ENCODE results near the gene EGFR.

The EGFR gene

DNA sequence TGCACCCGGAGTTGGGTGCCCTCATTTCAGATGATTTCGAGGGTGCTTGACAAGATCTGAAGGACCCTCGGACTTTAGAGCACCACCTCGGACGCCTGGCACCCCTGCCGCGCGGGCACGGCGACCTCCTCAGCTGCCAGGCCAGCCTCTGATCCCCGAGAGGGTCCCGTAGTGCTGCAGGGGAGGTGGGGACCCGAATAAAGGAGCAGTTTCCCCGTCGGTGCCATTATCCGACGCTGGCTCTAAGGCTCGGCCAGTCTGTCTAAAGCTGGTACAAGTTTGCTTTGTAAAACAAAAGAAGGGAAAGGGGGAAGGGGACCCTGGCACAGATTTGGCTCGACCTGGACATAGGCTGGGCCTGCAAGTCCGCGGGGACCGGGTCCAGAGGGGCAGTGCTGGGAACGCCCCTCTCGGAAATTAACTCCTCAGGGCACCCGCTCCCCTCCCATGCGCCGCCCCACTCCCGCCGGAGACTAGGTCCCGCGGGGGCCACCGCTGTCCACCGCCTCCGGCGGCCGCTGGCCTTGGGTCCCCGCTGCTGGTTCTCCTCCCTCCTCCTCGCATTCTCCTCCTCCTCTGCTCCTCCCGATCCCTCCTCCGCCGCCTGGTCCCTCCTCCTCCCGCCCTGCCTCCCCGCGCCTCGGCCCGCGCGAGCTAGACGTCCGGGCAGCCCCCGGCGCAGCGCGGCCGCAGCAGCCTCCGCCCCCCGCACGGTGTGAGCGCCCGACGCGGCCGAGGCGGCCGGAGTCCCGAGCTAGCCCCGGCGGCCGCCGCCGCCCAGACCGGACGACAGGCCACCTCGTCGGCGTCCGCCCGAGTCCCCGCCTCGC is at the start of gene EGFR:
TSS of gene EGFR (plus strand) at position 657 of the 830 bp plus-strand sequence. CDS start 261 bp downstream, outside the sequence.
- FAIRE-seq: no peak
- DNase-seq (ENCODE audit: insufficient read length, low spot score): no peak

DNA sequence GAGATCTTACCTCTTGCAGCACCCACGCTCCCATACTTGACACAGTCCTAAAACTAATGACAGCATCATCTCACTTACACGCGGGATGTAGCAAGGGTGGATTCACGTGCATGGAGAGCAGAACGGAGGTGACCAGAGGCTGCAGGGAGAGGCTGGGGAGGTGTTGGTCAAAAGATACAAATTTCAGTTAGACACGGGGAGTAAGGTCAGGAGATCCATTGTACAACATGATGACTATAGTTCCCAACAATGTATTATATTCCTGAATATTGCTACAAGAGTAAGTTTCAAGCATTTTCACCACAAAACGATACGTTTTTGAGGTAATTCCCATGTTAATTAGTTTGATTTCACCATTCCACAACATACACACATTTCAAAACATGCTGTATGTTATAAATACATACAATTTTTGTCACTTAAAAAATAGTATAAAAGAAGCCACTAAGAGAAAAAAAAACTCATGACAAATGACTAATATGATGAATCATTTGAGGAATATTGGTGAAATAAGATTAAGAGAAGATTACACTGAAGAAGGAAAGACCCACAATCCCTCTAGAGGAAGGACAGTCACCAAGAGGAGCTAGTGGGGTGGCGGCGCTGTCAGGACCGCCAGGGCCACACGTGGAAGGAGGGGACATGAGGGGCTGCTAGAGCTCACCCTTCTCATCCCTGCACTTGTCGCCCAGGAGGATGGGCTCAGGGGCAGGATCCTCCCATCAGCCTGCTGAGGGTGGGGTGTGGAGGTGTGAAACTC is 49.4 kb upstream of the EGFR start:
- no peak for DNase-seq (ENCODE audit: insufficient read length, low spot score)

DNA sequence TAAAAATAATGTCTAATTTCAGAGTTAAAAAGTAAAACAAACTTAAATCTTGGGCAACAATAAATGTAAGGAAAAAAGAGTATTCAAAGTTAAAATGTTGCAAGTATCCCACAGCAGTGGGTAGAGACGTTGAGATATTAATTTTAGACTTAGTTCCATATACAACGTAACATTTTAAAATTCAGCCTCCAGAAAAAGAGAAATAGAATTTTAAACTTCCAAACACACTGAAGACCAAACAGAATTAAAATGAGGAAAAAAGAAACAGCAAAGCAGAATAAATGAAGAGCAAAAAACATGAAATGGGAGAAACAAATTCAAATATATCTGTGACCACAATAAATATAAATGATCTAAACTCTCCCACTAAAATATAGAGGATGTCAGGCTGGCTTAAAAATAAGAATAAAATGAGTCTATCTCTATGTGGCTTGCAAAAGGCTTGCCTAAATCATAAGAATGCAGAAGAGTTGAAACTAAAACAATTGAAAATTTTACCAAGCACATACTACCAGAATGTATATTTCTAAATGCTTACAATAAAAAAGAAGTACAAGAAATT is 46.0 kb upstream of the EGFR start:
- DNase-seq (ENCODE audit: insufficient read length, low spot score): no peak
- FAIRE-seq: no peak

More for the DNA sequence above, 49.4 kb upstream of the EGFR start:
- FAIRE-seq: no peak

DNA sequence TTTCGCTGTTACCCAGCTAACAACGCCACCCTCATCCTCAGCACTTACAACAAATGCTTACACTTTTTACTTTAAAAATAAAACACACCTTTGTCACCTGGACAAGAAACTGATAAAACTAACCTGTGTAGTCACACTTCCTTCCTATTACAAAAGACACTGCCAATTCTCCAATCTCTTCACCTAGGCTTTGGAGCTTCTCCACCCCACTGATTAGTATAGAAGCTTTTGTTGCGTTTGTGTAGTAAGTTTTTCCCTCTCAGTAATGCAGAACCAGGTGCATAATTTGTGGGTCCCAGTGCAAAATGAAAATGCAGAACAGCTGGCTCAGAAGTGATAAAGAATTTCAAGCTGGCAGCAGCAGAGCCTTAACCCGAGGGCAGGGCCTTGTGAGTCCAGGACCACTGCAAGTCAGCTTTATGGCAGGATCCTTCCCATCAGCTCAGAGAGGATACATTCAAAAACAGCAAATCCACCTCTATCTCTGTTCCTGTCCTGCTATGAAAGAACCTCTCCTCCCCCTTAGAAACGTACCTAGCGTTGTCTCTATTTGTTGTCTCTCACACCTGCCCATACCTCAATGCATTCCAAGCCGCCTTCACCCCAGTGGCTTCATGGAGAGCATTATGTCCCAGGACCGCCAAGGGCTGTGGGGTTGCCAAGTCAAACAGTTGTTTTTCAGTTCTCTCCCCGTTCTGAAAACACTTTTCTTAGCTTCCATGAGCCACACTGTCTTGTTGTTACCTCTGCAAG is 40.3 kb upstream of the EGFR start:
- DNase-seq (ENCODE audit: insufficient read length, low spot score) (no peak), FAIRE-seq (no peak)

- FAIRE-seq (no peak), DNase-seq (ENCODE audit: insufficient read length, low spot score) (no peak)
These were observed 38.3 kb upstream of the EGFR start for GRCh38 chr7:54980521-54980920.

DNA sequence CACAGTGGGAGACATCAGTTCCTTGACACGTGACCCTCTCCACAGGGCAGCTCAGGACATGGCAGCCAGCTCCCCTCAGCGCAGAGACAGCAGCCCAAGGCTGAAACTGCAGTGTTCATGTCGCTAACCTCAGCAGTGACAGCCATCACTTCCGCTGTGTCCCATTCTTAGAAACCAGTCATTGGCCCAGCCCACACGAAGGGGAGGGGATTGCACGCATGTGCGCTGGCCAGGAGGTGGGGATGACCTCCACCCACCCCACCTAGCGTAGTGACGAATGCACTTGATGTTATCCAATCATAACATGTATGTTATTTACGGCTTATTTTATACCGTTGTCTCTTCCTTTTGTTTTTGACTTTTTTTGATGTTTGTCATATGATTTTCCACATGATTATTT is 36.9 kb upstream of the EGFR start:
- DNase-seq (ENCODE audit: insufficient read length, low spot score) (no peak), FAIRE-seq (no peak)

DNA sequence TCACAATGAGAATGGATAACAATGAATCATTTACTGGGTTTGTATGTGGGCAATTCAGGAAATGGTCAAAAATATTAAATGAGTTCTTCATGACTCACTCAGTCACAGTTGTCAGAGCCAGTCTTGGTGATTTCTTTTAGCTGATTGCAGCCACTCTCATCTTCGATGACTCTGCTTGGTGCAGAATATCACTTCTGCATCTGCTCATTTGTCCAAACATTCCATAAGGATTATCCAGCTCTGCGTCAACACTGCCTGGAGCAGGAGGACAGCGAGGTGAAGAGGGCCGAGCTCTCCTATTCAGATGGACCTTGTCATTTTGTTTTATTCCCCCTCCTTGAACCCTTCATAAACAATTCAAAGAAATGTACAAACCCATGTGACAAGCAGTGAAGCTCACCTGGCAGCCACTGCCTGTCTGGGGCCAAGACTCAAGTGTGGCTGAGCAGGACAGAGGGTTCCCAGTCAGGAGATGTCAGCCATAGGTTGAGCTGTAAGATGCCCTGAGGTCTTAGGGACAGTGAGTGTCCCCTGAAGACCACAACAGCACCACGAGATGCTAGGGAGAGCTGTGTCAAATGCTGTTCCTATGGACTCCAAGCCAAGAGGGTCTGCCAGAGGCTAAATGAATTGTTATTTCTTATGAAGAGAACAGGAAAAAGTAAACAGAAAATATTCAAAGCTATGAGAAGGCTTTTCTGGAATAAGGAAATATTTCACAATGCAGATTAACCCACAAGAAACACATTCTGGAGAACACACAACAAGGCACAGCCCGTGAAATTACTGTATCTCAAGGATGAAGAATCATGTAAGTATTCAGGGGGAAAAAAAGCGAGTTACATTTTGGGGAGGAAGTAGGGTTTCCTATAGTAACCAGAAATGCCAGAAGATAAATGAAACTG is 33.1 kb upstream of the EGFR start:
- FAIRE-seq: no peak
- DNase-seq (ENCODE audit: insufficient read length, low spot score): no peak

DNA sequence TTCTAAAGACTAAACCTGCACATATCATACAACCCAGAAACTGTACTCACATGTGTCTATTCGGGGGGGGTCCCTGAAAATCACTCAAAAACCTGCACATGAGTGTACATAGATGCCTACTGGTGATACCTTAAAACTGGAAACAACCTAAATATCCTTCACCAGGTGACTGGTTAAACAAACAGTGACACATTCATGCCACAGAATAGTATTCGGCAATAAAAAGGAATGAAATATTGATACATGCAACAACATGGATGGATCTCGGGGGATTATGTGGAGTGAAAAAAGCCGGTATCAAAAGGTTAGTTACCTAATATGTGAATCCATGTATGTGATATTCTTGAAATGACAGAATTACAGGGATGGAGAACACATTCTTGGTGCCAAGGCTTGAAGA is 32.1 kb upstream of the EGFR start:
- FAIRE-seq (no peak), DNase-seq (ENCODE audit: insufficient read length, low spot score) (no peak)

- DNase-seq (ENCODE audit: insufficient read length, low spot score) (no peak), FAIRE-seq (no peak)
These were observed 31.0 kb upstream of the EGFR start for GRCh38 chr7:54987772-54988171.

- FAIRE-seq (no peak), DNase-seq (ENCODE audit: insufficient read length, low spot score) (no peak)
These were observed 30.3 kb upstream of the EGFR start for GRCh38 chr7:54988516-54988915.

DNA sequence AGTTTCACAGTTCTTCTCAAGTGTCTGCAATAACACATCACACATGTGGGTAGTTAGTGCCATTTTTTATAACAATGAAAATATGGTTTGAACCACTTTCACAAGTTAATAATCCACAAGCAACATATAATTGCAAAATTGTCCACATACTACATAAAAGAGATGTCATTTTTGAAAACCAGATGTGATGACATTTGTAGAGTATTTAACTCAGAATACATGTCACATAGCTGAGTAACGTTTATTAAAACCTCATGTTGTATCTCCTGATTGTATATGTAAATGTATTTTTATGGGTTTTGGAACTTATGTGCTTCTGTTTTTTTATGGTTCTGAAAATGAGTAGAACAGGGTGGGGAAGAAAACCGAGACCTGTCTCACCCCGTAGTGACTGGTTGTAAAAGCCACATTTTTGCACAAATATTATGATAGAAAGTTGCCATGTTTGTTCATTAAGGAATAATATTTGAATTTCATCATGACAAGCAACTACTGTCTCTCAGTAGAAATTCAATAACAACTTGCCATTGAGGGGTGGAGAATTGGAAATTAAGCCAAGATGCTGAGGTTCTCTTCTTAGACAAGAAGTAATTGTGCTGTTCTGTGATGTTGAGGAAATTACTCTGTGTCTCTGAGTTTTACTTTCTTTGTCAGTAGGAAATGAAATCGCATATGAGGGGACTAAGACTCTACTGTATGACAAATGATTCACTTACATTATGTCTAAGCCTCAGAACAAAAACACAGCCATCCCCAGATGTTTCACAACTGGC is 29.2 kb upstream of the EGFR start:
- DNase-seq (ENCODE audit: insufficient read length, low spot score): no peak

DNA sequence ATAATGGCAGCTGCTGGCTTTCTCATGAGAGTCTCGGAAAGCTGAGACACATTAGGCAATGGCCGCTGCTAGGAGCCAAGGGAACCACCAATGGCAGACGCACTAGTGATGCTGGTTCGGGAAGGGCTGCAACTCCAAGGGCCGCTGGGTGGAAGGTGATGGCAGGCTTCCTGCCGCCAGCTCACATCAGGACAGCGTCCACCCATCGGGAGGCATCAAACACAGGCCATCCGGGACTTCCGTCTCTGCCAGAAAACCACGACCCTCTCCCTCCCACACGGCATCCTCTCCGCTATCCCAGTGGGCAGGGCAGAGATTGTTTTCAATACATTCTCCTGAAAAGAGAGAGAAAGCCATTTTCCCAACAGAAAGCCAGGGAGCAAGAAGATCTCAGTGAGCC is 27.5 kb upstream of the EGFR start:
- FAIRE-seq (no peak), DNase-seq (ENCODE audit: insufficient read length, low spot score) (no peak)

More for the DNA sequence above, 29.2 kb upstream of the EGFR start:
- no peak for FAIRE-seq

GRCh38 chr7:54992871-54993475 is 25.8 kb upstream of the EGFR start:
- no peak for FAIRE-seq
- no peak for DNase-seq (ENCODE audit: insufficient read length, low spot score)

- DNase-seq (ENCODE audit: insufficient read length, low spot score) (no peak), FAIRE-seq (no peak)
These were observed 23.7 kb upstream of the EGFR start for GRCh38 chr7:54995166-54995565.

GRCh38 chr7:54995610-54996363 is 23.0 kb upstream of the EGFR start:
- no peak for DNase-seq (ENCODE audit: insufficient read length, low spot score)
- no peak for FAIRE-seq

DNA sequence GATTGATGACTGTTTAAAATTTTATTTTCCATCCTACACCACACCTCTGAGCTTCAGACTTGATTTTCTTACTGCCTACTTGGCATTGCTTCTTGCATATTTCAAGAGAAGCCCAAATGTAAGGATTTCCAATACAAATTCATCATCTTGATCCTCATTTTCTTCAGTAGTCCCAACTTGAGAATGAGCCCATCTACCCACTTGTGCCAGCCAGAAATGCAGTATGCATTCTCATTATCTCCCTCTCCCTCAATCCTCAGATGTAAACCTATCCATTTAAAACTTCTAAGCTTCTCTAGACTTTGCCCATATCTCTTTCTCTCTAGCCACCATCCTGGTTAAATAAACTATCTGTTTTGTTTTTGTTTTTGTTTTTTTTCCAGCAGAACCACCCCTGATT is 22.4 kb upstream of the EGFR start:
- DNase-seq (ENCODE audit: insufficient read length, low spot score) (no peak), FAIRE-seq (no peak)

GRCh38 chr7:55004579-55004978 is 14.2 kb upstream of the EGFR start:
- no peak for FAIRE-seq
- DNase-seq (ENCODE audit: insufficient read length, low spot score): no peak

GRCh38 chr7:55005241-55005851 is 13.5 kb upstream of the EGFR start:
- DNase-seq (ENCODE audit: insufficient read length, low spot score) (no peak), FAIRE-seq (no peak)

All from GM19239 (cell line).